GM12873 (cell line): Measurements from ENCODE around the gene GABRQ.

Source experiments
- TF ChIP-seq, protein P1 (sequence below): IDR thresholded peaks from 2 replicates; pipeline ENCODE4 v1.5.1; 2012; ENCODE audit warnings: low read depth, mild to moderate bottlenecking, moderate library complexity, low read length, control low read depth; ENCODE audit not compliant: insufficient read depth; ENCODE audit errors: missing control alignments

Gene GABRQ

DNA sequence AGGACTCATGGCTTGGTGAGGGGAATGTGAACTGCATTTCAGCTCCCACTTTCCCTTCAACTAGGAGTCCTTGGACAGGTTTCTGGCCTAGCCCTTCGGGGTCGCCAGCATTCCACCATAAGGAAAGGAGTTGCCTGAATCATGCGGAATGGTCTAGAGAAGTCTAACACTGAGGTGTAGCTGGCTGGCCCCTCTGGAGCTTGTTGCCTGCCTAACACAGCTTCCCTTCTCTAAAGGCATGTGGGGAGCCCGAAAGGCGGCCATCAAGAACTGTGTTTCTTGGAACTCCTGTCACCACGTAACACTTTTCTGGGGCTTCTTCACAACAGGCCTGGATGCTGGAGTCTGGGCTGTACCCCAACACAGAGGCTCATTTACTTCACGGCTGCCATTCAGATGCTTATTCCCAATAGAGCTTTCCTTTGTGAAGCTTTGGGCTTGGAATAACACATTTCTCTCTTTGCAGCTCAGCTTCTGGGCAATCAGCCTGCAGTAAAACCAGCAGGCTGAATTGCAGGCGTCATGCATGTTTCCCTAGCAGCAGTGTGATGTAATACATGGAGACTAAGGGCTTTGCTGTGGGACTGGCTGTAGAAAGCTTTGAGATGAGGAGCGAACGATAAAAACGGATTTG, 5.4 kb downstream of the GABRQ start:
- TF ChIP-seq, protein P1, sequence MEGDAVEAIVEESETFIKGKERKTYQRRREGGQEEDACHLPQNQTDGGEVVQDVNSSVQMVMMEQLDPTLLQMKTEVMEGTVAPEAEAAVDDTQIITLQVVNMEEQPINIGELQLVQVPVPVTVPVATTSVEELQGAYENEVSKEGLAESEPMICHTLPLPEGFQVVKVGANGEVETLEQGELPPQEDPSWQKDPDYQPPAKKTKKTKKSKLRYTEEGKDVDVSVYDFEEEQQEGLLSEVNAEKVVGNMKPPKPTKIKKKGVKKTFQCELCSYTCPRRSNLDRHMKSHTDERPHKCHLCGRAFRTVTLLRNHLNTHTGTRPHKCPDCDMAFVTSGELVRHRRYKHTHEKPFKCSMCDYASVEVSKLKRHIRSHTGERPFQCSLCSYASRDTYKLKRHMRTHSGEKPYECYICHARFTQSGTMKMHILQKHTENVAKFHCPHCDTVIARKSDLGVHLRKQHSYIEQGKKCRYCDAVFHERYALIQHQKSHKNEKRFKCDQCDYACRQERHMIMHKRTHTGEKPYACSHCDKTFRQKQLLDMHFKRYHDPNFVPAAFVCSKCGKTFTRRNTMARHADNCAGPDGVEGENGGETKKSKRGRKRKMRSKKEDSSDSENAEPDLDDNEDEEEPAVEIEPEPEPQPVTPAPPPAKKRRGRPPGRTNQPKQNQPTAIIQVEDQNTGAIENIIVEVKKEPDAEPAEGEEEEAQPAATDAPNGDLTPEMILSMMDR = no peak

DNA sequence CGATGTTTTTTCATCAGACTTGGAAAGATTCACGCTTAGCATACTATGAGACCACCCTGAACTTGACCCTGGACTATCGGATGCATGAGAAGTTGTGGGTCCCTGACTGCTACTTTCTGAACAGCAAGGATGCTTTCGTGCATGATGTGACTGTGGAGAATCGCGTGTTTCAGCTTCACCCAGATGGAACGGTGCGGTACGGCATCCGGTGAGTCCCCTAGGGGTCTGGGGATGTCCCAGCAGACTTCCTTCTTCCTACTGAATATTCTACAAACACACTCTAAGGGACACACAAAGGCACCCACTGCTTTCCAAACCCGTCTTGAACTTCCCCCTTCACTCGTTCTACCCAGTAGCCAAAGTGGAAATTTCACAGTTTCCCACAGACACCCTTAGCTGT, 9.3 kb downstream of the GABRQ start:
- TF ChIP-seq, protein P1 = no peak

DNA sequence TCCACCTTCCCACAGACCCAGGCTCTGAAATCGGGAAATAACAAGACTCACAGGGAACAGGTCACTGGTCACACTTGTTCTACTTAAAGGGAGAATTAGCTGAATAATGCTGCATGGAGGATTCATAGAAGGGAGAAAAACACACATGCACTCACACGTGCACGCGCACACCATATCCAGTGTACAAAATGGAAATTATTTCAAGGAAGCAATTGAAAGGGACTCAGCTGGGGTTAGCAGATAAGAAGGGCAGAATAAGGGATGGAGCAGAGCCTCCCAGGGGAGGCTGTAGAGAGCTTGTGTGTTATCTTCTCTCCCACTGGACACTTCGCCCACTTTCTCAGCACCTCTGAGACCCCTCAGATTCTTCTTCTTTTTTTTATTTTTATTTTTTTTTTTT, 10.3 kb downstream of the GABRQ start:
- TF ChIP-seq, protein P1 = no peak

DNA sequence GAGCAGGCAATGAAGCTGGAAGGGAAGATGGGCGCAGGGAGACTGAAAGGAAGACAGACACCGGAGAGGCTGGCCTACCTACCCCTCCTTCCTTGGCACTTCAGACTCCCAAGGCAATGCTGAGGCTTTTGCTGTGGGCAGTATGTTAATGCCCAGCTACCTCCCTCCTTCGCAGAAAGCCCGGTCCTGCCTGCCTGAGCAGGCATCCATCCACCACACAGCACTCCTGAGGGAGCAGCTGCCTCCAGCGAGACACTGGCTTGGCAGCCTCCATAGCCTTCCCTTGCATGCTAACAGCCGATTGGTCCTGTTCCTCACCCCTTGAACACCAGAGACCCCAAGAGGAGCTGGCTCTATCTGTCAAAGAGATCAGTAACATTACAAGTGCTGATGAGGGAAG, 14.4 kb downstream of the GABRQ start:
- TF ChIP-seq, protein P1 = no peak

DNA sequence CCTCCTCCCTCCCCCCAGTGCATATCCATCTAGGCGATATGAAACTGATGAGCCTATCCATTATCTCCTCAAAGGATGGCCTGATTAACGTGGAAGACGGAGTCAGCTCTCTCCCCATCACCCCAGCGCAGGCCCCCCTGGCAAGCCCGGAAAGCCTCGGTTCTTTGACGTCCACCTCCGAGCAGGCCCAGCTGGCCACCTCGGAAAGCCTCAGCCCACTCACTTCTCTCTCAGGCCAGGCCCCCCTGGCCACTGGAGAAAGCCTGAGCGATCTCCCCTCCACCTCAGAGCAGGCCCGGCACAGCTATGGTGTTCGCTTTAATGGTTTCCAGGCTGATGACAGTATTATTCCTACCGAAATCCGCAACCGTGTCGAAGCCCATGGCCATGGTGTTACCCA, 14.8 kb downstream of the GABRQ start:
- TF ChIP-seq, protein P1 = no peak

DNA sequence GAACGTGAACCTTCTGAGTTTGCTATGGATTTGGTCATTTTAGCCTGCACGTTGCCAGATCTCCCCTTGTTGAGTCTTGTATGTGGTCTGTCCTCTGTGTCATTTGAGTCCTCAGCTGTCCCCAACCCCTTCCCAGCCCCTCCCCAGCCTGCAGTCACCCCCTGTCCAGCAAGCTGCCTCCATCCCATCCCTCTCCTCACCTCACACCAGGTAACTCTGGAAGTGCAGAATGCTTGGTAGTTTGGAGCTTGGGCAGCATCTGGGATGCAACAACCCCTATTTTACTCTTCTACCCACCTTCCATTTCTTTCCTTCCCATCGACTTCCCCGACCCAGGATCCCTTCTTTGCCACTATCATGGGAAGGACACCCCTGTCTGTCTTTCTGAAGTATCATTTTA, 18.4 kb downstream of the GABRQ start:
- TF ChIP-seq, protein P1 = no peak

DNA sequence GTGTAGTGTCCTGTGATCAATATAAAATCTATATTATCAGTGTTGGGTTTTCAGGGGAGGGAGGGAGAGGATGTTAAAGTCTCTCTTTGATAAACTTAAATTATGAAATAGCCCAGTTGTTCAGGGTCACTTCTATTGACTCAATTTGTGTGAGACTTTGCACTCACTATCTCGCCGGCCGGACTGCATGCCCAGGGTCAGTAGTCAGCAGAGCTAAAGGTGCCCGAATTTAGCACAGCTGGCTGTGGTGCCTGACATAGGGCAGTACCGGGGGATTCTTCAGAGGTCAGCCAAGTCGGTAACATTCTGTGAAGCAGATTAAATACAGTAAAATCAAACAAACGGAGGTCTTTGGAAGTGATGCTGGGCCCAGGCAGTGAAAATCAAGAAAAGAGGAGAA, 19.2 kb downstream of the GABRQ start:
- TF ChIP-seq, protein P1 = no peak
